ENCODE measurements around the gene MYORG.
"Not testable (repeated sequence)": the region's sequence is repeated elsewhere in the genome, so short reads cannot be mapped to it uniquely, and the experiment has no call there.

Gene MYORG

DNA sequence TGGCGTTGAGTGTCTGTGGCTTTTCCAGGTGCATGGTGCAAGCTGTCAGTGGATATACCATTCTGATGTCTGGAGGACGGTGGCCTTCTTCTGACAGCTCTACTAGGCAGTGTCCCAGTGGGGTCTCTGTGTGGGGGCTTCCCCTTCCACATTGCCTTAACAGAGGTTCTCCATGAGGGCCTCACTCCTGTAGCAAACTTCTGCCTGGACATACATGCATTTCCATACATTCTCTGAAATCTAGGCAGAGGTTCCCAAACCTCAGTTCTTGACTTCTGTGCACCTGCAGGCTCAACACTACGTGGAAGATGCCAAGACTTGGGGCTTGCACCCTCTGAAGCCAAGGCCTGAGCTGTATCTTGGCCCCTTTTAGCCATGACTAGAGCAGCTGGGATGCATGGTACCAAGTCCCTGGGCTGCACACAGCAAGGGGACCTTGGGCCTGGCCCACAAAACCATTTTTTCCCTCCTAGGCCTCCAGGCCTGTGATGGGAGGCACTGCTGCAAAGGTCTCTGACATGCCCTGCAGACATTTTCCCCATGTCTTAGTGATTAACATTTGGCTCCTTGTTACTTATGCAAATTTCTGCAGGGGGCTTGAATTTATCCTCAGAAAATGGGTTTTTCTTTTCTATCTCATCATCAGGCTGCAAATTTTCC is 8.8 kb downstream of the MYORG start:
- not testable (repeated sequence) for DNase-seq

DNA sequence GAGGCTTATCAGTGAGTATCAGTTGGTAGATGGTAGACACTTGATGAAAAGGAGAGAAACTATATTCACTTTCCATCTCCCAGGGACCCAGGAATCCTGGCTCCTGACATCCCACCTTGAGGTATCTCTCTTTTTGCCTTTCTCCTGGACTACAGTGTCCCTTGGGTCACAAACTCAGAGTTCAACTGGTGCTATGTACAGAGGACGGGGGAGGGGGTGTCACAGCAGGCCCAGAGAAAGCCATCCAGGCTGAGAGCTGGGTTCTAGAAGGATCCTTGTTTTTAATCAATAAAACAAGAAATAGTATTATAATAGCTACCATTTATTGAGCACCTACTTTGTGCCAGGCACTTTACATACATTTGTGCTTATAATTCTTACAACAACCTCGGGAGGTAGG is 10.3 kb downstream of the MYORG start:
- DNase-seq = no peak

DNA sequence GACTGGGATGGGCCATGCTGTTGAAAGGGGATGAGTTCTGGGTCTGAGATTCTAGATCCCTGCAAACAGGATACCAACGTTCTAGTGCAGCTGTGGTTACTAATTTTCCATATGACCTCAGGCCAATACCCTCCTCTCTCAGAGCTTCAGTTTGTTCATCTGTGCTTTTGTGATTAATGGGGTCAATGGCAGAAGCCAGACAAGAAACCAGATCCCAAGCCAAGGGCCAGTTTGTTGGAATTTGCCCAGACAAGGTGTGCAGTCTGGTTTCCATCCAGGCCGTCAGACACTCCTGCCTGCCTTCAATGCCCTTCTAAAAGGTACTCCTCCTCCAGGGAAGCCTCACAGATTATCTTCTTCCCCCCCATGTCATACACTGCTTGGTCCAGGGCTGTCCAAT is 11.4 kb downstream of the MYORG start:
- no peak for DNase-seq

DNA sequence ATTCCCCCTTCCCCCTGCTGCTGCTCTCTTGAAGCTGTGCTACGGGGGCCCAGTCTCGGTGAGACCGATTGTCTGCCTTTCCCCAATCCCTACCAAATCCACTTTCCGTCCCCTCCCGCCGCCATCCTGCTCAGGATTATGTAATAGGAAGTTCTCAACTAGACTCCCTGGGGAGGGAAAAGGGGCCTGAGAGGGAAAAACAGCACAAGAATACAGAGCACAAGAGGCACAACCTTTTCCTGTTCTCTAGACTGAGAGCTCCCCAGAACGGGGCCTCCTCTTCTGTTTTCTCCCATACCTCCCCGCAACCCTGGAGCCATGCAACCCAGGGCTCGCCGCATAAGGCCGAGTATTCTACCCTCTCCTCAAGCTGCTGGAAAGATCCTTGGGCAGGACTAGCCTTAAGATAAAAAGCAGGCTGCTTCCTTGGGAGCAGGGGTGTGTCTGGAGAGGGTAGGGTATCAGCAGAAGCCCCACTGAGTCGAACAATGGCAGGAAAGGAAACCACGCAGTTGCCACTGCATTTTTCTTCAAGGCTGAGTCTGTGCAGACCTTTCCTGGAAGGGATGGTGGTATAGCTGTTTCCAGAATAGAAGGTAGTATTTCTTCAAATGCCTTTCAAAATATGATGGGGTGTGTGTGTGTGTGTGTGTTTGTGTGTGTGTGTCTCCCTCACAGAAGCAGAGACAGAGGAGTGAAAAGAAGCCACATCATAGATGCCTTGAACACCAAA is 12.9 kb downstream of the MYORG start:
- no peak for DNase-seq

DNA sequence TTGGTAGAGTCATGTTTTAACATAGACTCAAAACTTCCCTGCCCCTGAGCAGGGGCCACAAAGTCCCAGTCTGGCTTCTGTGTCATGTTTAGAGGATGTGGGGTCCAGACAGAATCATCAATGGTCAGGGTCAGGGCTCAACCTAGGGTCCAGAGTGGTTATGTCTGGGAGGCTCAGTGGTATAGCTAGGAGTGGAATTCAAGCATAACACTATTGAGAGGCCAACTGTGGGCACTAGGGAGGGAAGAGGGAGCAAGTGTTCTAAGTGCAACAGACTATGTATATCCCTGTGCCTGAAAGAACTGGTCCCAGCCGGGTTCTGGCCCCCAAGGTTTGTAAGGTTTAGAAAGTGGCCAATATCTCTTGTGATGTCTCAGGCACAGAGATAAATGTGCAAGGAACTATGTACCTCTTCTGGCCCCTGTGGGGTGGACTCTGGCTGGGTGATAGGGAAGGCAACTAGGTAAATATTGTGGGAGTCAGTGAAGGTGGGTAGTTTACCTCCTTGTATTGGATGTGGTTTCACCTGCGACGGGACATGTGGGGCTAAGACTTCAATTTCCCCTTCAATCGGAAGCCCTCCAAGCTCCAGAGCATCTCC is 14.0 kb downstream of the MYORG start:
- no peak for DNase-seq

DNA sequence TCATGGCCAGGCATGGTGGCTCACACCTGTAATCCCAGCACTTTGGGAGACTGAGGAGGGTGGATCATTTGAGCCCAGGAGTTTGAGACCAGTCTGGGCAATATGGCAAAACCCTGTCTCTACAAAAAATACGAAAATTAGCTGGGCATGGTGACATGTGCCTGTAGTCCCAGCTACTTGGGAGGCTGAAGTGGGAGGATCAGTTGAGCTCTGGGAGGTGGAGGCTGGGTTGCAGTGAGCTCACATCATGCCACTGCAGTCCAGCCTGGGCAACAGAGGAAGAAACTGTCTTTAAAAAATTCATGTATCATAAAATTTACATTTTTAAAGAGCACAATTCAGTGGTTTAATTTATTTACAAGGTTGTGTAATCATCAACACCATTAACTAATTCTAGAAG is 23.7 kb downstream of the MYORG start:
- not testable (repeated sequence) for DNase-seq

DNA sequence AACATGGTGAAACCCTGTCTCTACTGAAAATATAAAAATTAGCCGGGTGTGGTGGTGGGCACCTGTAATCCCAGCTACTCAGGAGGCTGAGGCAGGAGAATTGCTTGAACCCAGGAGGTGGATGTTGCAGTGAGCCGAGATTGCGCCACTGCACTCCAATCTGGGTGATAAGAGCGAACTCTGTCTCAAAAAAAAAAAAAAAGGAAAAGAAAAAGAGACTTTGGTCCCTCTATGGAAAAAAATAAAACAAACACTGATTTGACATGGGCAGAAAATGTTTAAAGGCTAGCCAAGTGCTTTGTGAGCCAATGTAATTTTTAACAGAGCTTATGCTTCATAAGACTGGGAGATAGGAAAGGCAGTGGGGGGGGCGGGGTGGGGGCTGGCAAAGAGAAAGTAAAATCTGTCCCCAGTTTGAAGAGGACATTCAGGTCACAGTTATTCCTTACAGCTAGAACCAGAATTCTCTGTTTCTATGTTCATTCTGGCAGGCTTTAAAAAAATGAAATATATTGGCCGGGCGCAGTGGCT is 24.5 kb downstream of the MYORG start:
- DNase-seq = not testable (repeated sequence)

DNA sequence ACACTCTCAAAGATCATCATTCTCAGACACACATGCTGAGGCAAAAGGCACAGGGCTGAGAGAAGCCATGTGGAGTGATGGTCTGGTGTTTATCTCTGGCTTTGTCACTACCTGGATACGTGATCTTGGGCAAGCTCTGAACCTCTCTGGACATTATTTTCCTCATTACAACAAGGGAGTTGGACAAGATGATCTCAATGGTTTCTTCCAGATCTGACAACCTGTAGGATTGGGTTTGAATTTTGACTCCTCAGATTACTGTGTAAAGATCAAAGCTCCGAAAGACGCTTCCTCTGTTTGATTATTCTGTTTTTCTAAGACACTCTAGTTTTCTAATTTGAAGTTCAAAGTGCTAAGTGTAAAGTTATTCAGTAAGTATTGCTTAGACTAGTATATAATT is 27.4 kb downstream of the MYORG start:
- no peak for DNase-seq

DNA sequence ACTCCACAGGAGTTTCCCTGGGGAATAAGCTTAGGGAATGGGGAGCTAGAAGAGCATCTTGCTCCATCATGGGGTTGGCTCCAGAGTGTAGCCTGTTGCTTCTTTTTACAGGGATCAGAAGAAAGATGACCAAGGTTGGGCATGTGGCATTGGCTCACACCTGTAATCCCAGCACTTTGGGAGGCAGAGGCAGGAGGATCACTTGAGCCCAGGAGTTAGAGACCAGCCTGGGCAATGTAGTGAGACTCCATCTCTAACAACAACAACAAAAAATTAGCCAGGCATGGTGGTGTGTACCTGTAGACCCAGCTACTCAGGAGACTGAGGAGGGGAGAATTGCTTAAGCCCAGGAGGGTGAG is 28.9 kb downstream of the MYORG start:
- DNase-seq = no peak

DNA sequence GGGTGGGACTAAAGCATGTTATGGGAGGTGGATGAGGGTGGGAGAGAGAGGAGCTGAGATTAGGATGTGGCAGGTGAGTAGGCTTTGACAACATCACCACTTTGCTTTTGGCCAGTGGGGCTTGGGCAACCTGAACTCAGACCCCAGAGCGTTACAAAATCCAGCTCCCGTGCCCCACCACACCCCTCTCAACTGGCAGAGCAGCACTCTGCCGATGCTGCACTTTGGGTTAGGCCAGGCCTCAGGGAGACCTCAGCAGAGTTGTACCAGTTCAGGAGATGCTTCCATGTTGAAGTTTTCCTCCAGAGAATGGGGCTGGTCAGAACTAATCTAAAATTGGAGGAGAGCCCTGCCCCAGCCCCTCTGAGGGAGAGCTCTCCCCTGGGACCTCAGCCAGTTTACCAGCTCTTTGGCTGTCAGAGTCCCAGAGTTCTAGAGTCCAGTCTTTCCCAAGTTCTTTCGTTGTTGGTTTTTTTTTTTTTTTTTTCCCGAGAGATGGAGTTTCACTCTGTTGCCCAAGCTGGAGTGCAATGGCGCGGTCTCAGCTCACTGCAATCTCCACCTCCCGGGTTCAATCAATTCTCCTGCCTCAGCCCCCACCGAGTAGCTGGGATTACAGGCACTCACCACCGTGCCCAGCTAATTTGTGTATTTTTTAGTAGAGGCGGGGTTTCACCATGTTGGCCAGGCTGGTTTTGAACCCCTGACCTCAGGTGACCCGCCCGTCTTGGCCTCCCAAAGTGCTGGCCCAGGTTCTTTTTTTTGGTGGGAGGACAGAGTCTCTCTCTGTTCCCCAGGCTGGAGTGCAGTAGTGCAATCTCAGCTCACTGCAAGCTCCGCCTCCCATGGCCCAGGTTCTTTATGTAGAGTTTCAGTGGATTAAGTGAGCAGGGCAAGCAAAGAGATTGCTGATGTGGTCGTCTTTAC is 29.6 kb downstream of the MYORG start:
- no peak for DNase-seq

DNA sequence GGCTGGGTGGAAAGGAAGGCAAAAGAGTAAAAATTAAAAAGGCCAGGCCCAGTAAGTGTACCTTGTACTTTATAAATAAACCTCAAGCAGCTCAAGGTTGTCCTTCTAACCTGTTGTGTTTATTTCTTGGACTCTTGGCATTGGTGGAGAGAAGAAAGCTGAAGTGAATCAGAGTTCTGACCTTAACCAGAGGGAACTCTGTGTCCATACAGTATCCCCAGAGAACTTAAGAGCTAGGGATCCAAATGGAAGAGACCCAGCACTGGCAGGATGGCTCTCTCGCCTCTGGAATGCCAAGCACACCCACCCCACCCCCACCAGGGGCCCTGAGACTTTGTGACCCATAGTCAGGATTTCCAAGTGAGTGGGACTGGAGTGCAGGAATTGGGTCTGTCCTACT is 33.1 kb downstream of the MYORG start:
- DNase-seq = no peak

DNA sequence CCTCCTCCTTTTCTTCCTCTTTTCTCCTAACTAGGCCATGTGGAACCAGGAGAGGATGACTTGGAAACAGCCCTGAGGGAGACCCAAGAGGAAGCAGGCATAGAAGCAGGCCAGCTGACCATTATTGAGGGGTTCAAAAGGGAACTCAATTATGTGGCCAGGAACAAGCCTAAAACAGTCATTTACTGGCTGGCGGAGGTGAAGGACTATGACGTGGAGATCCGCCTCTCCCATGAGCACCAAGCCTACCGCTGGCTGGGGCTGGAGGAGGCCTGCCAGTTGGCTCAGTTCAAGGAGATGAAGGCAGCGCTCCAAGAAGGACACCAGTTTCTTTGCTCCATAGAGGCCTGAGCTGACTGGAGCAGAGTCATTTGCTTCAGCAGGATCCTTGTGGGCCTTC is 33.6 kb downstream of the MYORG start:
- no peak for DNase-seq

DNA sequence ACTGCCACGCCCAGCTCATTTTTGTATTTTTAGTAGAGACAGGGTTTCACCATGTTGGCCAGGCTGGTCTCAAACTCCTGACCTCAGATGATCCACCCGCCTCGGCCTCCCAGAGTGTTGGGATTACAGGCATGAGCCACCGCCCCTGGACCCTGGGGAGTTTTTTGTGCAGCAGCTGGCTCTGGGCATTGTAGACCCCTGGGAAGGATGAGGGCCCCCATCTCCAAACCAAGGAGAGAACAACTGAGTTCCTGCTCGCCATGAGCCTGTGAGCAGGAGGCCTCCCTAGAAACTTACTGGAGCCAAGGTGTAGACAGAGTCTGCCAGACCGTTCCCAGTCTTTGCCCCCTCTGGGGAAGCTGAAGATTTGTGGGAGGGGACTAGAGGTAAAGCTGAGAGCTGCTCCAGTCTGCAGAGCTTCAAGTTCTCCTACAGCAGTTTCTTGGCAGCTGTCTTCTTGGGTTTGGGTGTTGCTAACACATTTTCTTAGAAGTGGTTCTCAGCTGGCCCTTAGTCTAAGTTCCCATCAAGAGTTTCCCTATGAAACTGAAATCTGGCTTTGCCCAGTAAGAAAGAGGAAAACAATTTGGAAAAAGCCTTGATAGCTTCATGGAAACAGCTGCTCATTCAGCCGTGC is 34.9 kb downstream of the MYORG start:
- DNase-seq = no peak

DNA sequence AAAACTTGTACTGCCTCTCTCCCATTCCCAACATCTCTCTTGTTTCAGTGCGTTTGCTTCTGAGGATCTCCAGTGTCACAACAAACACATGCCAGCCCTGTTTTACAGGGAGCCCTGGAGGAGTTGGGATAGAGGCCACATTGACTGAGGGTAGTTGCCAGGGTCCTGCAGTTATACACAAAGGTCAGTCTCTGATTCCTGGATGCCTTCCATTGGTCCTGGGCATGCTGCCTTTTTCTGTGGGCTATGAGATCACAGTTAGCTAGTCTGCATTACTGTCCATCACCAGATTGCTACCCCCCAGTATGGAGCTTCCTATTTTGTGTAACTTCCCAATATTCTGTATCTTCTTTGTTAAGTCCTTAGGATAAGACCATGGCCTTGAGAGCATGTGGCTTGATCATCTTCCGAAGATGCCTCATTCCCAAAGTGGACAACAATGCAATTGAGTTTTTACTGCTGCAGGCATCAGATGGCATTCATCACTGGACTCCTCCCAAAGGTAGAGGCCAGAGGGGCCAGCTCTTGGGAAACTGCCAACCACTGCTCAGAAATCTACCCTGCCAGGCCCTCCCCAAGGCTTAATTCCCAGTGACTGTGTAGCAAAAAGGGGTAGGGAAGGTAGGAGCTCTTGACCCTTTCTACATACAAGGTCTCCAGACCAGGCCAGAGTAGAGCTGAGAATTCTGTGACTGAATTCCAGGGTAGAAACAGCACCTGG is 37.9 kb downstream of the MYORG start:
- no peak for DNase-seq

DNA sequence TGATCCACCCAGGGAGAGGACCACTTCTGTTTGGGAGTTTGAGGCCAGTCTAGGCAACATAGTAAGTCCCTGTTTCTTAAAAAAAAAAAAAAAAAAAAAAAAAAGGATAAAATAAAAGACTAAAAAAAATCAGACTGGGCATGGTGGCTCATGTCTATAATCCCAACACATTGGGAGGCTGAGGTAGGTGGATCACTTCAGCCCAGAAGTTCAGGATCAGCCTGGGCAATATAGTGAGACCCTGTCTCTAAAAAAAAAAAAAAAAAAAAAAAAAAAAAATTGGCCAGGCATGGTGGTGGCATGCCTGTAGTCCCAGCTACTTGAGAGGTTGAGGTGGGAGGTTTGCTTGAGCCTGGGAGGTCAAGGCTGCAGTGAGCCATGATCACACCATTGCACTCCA is 38.6 kb downstream of the MYORG start:
- not testable (repeated sequence) for DNase-seq

DNA sequence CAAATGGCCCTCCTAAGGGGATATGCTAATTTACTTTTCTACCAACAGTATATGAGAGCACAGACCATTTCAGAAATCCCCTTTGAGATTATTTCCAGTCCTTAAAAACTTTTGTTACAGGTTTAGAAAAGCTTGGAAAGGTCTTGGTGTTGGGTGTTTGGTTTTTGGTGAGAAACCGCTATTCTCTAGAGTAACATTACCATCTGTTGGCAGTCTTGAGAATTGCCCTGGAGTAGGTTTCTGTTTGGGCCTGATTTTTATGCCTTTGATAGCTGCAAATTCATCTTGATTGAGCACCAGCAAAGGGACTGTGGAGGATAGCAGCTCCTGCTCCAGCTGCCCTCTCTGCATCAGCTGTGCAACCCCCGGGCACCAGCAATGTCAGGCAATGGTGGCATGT is 39.3 kb downstream of the MYORG start:
- DNase-seq = no peak

DNA sequence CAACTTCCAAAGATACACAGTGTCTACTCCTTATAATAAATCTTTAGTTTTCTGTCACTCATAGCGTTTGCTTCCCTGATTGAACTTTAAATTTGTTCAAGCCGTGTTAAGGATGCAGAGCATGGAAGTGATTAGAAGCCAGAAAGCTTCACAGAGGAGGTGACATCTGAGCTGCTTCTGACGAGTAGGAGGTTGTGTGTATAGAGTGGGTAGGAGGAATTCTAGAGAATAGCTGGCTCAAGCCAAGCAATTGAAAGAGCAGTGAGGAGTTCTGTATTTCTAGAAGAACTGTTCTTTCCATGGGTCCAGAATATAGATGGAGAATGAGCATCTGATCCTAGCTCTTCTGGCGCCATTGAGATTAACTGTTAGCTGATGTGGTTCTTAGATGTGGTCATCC is 41.3 kb downstream of the MYORG start:
- no peak for DNase-seq

DNA sequence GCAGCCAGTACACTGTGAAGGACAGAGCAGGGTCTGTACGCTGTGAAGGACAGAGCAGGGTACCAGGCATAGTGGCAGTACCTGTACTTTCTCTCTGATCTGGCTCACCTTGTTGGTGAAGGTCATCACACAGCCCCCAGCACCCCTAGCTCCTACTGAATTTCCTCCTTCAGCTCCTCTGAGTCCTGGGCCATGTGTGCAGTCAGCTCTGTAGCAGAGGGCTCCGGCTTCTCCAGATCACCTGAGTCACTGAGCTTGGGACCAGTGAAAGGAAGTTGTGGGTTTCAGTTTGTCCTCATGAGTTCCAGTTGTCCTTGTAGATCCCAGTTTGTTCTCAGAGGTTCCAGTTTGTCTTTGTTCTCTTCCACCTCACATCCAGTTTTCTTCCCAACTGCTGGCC is 41.8 kb downstream of the MYORG start:
- no peak for DNase-seq

DNA sequence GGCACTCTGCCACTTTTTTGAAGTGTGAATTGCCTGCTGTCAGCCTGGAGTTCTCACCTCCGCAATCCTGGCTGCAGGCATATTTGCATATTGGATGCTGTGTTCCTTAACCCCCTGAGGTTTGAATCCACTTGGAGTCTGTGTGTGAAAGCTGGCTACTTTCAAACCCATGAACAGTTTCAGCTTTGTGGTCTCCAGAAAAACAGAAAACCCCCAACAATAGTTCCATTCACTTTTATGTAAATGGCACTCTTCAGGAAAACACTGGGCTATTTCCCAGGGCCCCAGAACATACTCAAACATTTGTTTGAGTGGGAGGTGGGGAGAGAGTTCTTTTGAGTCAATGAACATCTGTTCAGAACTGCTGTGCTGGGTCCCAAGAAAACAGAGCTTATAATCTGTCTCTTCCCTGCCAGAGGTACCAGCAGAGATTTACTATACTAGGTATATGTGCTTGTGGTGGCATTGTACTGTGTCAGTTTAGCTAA is 42.3 kb downstream of the MYORG start:
- DNase-seq = no peak

DNA sequence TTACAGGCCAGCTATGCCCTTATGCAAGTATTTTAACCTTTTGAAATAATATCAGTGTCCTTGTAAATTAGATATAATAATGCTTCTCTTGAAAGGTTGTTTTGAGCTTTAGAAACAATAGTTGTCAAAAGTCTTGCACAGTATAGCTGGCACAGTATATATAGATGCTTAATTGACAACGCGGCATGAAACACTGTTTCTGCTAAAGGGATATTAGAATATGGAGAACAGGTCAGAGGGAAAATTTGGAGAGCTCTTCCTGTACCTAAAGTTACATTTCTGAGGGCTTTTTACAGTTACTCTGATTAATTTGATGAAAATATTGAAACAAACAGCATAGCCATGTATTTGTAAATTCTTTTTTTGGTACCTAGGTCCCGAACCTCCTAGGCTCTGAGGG is 42.9 kb downstream of the MYORG start:
- DNase-seq = no peak

DNA sequence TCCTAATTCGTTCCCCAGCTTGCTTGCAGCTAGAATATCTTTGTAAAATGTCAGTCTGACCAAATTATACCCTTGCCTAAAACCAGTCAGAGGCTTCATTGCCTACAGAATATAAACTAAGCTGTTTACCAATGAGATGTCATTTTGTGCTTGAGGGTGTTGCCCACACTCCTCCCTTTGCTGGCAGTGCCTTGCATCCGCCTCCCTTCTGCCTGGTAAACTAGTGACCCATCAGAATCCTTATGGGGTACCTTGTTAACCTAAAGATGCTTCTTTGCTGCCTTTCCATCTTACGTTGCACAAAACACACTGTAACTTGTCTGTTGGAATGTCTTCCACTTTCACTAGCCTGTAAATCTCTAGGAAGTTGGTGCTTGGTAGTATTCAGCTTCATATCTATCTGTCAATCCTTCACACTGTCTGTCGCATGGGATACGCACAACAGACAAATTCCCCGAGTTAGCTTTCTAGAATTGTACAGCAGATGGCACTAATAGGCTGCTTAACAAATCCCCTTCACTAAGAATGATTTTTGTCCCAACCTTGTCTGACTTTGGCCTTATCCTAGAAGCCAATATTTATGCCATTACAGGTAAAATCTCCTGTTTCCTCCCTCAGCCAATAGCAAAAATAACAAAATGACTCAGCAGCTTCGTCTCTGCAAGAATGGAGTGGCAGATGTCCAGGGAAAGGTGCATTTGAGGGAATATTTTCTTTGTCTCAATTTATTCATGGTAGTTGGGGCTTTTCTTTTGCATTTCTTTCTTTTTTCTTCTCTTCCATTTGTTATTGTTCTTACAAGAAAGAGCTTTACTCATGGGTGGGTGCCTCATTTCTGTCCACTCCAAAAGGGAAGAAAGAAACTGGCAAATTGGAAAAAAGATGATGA is 44.4 kb downstream of the MYORG start:
- no peak for DNase-seq
